ENCODE data around the gene USP11.

GRCh38 chrX:47239199-47239598 is 6.4 kb downstream of the USP11 start:
- TF ChIP-seq, protein P1, sequence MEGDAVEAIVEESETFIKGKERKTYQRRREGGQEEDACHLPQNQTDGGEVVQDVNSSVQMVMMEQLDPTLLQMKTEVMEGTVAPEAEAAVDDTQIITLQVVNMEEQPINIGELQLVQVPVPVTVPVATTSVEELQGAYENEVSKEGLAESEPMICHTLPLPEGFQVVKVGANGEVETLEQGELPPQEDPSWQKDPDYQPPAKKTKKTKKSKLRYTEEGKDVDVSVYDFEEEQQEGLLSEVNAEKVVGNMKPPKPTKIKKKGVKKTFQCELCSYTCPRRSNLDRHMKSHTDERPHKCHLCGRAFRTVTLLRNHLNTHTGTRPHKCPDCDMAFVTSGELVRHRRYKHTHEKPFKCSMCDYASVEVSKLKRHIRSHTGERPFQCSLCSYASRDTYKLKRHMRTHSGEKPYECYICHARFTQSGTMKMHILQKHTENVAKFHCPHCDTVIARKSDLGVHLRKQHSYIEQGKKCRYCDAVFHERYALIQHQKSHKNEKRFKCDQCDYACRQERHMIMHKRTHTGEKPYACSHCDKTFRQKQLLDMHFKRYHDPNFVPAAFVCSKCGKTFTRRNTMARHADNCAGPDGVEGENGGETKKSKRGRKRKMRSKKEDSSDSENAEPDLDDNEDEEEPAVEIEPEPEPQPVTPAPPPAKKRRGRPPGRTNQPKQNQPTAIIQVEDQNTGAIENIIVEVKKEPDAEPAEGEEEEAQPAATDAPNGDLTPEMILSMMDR (IDR thresholded peaks at IDR 0.05), result no peak
- TF ChIP-seq POLR2A (IDR thresholded peaks at IDR 0.05) (no peak), POLR2AphosphoS5 (IDR thresholded peaks at IDR 0.05; ENCODE audit: insufficient read depth in 1 of 2, low read depth in 1 of 2) (no peak)
